LNCAP (cell line): Measurements from ENCODE around the gene MCM3AP.

ENCODE experiments used
- TF ChIP-seq, protein P1 (sequence below): fragments of 450-650 bp; IDR thresholded peaks from 2 replicates; pipeline ENCODE4 v1.5.1; 2017; ENCODE audit warnings: mild to moderate bottlenecking

Gene MCM3AP

DNA sequence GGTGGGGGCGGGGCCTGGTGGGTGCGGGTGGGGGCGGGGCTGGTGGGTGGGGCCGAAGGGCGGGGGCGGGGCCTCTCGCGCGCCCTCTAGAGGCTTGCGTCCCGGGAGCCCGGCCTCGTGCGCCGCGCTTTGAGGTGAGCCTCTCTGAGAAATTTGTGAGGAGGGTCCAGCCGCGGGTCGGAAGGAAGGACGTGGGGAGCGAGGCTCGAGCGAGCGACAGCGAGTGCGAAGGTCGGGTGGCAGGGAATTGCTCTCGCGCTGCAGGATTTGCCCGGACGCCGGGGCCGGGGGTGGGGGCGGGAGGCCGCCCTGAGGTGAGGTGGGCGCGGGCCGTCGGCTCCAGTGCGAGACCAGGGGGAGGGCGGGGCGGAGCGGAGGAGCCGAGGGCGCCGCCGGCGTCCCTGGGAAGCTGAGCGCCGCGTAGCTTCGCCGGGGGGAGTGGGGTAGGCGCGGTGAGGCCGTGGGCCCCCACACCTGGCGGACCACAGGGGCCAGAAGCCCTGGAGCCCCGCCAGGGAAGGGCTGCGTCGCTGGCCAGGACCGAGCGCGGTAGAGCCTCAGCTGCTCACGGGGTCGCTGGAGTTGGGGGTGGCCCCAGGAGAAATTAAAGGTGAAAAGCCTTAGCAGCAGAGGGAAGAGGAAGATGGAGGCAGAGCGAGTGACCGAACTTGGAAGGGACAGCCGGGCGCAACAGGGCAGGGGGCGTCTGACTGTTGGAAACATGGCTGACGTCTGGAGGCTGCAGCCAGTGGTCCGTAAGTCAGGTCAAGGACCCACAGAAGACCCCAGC, 56.1 kb downstream of the MCM3AP start:
- TF ChIP-seq, protein P1, sequence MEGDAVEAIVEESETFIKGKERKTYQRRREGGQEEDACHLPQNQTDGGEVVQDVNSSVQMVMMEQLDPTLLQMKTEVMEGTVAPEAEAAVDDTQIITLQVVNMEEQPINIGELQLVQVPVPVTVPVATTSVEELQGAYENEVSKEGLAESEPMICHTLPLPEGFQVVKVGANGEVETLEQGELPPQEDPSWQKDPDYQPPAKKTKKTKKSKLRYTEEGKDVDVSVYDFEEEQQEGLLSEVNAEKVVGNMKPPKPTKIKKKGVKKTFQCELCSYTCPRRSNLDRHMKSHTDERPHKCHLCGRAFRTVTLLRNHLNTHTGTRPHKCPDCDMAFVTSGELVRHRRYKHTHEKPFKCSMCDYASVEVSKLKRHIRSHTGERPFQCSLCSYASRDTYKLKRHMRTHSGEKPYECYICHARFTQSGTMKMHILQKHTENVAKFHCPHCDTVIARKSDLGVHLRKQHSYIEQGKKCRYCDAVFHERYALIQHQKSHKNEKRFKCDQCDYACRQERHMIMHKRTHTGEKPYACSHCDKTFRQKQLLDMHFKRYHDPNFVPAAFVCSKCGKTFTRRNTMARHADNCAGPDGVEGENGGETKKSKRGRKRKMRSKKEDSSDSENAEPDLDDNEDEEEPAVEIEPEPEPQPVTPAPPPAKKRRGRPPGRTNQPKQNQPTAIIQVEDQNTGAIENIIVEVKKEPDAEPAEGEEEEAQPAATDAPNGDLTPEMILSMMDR: peak; percentile 50

DNA sequence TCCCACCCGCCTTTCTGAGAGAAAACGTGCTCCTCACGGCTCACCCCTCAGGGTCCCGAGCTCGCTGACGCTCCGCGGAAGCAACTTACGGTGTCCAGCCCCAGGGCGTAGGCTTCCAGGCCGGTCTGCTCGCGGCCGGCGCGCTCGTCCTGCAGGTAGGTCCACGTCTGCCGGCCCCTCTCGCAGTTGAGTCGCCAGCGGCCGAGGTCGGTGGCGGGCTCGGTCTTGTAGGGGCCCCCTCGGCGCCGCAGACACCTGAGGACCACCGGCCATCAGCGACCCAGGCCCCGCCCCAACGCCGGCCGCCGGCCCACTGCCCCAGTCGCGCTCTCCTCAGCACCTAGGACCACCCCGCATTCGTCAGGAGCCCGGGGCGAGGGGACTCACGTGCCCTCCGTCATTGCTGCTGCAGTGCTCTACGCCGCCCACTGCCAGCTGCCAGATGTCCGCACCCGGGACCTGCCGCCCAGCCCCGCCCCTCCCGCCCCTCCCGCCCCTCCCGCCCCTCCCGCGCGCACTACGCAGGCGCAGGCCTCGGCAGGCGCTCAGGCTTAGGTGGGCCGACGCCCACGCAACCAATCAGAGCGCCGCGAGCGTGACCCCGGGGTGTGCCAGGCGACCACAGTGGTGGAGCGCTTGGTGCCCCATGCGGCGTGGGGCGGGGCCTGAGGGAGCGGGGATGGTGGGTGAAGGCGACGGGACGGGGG, 56.9 kb downstream of the MCM3AP start, which contains the start of gene LSS:
Gene LSS (minus strand): TSS at position 430 of the 707 bp plus-strand sequence. CDS start 29 bp downstream, at position 401.
- TF ChIP-seq, protein P1: no peak

DNA sequence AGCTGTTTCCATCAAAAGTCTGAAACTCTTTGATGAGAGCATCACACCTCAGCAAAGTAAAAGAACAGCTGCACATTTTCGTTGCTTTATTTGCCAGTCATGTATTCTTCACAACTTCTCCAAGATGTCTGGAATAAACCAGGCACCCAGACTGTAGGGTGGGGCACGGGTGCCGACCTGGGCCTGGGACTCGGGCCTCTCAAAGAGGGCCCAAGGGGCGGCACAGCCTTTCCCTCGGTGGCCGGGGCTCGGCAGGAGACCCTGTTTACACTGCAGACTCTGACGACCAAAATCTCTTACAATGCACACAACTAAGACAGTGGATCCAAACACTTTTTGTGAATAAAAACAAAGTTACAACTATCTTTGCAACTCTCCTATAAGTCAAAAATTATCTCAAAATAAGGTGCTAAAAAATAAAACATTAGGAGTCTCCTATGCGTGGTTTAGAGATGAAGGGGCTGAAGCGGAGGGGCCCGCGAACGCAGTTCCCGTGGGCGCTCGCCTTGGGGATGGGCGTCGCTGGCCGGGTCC, 57.5 kb downstream of the MCM3AP start:
- TF ChIP-seq, protein P1: no peak

DNA sequence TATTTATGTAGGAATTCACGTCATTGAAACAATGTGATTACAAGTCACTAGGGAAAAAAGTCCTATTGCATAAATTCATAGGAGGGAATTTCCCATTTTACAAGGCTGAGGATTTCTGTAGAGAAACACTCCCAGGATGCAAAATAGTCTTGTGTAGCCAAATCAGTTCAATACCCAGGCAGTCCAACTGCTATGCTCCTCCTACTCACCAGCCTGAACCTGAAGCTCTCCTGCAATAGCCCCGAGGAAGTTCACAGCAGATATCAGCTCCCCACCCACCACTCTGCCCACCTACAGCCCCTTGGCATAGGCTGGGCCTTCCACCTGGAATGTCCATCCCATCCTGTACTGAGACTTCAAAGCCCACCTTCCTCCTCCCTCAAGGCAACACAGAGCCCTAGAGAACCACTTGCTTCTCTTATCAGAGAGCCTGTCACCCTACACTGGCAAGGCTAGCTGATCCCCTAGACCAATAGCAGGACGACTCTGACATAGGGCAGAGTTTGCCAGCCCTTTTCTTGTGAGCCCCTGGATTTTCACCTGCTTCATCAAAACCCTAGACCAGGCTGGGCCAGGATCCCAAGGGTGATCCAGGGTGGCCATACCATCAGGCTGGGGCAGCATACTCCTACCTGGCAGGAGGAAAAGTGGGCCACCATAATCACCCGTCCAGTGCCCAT, 58.4 kb downstream of the MCM3AP start:
- TF ChIP-seq, protein P1: no peak

DNA sequence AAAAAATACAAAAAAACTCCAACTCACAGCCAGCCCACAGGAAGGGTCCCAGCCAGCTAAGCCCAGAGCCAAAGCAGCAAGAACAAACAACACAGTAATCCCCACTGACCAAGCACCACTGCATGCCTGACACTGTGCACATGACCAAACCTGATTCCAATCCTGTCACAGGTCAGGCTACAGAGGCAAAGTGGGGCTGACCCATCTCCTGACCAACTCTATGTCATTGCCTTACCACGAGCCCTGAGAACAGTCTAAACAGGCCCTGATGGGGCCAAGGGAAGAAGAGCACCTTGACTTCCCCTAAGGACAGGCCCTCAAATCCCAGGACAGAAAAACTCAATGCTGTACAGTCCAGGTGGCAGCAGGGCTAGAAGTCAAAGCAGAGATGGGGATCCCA, 59.3 kb downstream of the MCM3AP start:
- TF ChIP-seq, protein P1: no peak

DNA sequence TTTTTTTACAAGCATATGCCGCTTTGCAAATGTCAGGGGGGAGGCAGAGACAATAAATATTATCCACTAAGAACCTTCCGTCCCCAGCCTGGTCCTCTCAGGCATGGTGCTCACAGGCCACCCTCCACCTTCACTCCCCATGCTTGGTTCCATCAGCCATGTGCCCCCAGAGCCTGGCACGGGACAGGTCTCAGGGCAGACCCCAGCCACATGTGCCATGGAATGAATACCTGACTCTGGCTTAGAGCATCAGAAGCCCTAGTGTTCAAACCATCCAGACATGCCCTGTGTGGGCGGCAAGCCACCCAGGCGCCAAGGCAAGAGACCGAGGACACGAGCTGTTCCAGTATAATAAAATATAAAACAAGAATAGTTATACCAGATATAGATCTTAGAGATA, 62.2 kb downstream of the MCM3AP start:
- TF ChIP-seq, protein P1: no peak

DNA sequence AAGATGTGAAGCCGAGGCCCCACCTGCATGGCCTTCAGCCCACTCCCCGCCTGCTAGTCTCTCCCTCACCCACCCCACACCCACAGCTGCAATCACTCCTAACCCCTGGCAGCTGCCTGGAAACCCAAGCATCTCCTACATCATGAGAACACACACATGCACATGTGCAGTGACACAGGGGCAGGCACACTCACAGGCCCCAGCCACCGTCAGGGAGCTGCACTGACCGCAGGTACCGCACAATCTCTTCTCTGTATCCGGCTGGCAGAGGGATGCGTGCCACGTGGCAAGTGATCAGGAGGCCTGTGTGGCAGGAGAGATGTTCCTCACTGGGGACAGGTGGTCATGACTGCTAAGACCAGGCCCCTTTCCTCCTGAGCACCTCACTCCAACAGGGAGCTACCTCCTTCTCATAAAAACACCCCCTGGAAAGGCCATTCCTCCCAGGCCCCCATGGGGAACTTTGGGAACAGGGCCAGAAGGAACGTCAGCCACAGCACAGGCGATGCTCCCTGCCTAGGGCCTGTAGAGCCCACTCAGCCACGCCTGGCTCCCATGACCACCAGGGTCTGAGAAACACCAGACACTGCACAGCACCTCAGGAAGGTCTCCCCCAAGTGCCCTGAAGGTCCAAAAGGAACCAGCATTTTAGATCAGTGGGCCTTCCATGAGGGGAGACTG, 62.8 kb downstream of the MCM3AP start:
- TF ChIP-seq, protein P1: no peak
